GM21526 (cell line): ENCODE results near the gene APOOL.
"Not testable (repeated sequence)": the region's sequence is repeated elsewhere in the genome, so short reads cannot be mapped to it uniquely, and the experiment has no call there.

Experiments
- ATAC-seq: cut with Tn5 transposase; IDR thresholded peaks from one replicate; pipeline ENCODE4 v1.9.1; 2021; ENCODE audit warnings: moderate library complexity; ENCODE audit not compliant: unreplicated experiment, low FRiP score

APOOL gene

DNA sequence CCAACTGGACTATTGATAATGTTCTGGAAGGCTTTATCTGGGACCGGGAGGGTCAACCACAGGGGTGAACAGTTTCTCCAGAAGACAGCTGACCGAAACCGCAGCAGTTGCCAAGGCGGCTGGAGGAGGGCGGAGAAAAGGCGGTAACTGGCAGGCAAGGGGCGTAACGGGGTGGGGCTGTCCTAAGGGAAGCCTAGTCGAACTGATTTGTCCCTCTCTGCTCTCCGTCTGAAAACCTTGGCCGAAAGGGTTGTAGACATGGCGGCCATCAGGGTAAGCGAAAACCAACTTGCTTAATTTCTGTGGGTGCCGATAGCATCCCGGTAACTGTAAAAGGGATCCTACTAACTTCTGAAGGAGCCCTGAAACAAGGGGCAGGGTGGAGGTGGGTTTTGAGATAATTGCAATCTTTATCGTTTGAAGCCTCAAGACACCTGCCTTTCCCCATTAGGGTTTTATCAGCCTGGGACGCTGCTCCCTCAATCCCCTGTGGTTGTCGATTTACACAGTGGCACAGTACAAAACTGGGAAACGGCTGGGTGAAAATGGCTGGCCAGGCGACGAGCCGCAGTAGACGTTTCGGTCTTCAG lies at the start of gene APOOL:
Gene APOOL, plus strand, starts transcription at position 223 of the 590 bp plus-strand sequence. Its CDS starts 36 bp downstream, at position 259.
- ATAC-seq: peak; percentile 97

GRCh38 chrX:84956304-84956703 lies 47.4 kb upstream of the APOOL start:
- ATAC-seq: no peak

DNA sequence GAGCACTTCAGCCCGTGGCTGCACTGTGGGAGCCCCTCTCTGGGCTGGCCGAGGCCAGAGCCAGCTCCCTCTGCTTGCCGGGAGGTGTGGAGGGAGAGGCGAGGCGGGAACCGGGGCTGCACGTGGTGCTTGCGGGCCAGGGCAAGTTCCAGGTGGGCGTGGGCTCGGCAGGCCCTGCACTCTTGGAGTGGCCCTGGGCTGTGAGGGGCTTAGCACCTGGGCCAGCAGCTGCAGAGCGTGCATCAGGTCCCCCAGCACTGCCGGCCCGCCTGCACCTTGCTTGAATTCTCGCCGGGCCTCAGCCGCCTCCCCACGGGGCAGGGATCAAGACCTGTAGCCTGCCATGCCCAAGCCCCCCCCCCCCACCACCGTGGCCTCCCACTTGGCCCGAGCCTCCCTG lies 28.9 kb upstream of the APOOL start:
- no peak for ATAC-seq

DNA sequence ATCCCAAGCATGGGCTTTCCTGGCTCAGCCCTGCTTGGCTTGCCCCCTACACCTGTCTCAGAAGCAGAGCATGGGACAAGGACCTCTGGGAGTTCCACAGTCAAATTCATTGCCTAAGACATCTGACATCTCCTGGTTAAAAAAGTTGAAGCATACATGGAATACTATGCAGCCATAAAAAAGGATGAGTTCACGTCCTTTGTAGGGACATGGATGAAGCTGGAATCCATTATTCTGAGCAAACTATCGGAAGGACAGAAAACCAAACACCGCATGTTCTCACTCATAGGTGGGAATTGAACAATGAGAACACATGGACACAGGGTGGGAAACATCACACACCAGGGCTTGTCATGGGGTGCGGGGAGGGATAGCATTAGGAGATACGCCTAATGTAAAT lies 11.9 kb upstream of the APOOL start:
- ATAC-seq: not testable (repeated sequence)

- ATAC-seq: no peak
Observed at GRCh38 chrX:84993150-84993549, 10.5 kb upstream of the APOOL start.

GRCh38 chrX:85001344-85001743 lies 2.3 kb upstream of the APOOL start:
- ATAC-seq: no peak

- peak; percentile 12 for ATAC-seq
Observed at GRCh38 chrX:85004255-85004654, 578 bp downstream of the APOOL start.

- no peak for ATAC-seq
Observed at GRCh38 chrX:85012098-85012497, 8.4 kb downstream of the APOOL start.

- ATAC-seq: not testable (repeated sequence)
Observed at GRCh38 chrX:85015351-85015750, 11.7 kb downstream of the APOOL start.

DNA sequence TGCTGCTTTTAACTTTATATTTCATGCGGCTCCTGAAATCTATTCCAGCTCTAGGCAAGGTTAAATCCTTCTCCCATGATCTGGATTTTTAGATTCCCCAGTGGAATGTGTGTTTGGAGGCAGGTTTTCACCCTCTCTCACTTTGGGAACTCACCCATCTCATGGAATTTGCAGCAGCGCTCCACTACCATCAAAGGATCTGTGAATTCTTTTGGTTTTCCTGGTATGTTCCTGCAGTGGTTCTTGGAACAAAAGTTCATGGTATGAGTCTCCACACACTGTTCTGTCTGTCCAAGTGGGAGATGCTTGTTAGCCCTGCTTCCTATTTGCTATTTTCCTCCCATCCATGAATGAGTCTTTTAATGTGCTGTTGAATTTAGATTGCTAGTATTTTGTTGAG lies 14.0 kb downstream of the APOOL start:
- ATAC-seq: no peak

DNA sequence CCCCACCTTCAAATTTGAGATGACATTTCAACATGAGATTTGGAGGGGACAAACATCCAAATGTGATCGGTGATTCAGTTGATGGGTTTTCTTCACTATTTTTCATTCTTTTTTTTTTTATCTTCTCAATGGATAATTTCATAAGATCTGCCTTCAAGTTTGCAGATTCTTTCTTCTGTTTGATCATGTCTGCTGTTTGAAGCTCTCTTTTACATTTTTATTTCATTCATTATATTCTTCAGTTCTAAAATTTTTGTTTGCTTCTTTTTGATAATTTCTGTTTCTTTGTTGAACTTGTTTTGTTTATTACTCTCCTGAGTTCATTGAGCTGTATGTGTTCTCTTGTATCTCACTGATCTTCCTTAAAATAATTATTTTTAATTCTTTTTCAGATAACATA lies 14.8 kb downstream of the APOOL start:
- ATAC-seq: no peak

- no peak for ATAC-seq
Observed at GRCh38 chrX:85020216-85020615, 16.5 kb downstream of the APOOL start.

DNA sequence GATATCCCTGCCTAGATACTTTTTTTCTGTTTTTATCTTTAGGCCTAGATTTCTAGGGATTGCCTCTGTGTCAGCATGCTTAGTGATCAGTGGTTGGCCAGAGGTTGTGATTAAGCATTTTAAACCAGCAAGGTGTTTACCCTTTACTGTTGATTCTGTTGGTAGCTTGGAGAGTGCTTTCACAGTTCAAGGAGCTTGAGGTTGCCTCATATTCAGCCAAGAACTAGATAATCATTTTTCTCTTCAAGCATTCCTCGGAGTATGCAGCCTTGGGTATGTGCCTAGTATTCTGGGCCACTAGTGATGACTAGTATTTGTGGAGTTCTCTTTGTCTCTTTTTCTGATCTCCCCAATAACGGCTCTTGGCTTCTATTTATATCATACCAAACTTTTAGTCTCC lies 20.4 kb downstream of the APOOL start:
- ATAC-seq: no peak

GRCh38 chrX:85024562-85024961 lies 20.9 kb downstream of the APOOL start:
- no peak for ATAC-seq

DNA sequence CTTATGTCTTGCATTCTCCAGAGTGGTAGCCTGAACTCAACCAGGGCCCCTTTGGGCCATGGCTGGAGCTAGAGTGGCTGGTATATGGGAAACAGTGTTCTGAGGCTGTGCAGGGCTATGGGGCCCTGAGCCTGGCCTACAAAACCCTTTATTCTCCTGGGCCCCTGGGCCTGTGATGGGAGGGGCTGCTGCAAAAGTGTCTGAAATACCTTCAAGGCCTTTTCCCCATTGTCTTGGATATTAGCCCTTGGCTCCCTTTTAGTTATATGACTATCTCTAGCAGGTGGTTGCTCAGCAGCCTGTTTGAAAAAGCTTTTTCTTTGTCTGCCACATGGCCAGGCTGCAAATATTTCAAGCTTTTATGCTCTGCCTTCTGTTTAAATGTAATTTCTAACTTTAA lies 22.5 kb downstream of the APOOL start:
- no peak for ATAC-seq

- ATAC-seq: no peak
Observed at GRCh38 chrX:85029043-85029442, 25.4 kb downstream of the APOOL start.

- no peak for ATAC-seq
Observed at GRCh38 chrX:85031505-85031904, 27.8 kb downstream of the APOOL start.

GRCh38 chrX:85037114-85037513 lies 33.4 kb downstream of the APOOL start:
- ATAC-seq: no peak

DNA sequence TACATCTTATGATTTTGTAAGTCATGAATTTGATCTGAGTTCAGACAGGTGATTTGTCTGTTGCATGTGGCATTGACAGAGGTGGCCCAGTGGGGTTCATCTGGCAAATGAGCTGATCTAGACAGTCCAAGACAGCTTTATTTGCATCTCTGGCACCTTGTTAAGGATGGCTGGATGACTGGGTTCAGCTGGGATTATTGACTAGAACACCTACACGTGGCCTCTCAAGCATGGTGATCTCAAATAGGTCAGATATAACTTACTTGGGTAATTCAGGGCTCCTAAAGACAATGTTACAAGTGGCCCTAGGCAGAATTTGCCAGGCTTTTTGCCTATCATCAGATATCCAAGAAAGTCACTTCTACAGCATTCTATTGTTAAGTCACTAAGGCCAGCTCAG lies 48.0 kb downstream of the APOOL start:
- ATAC-seq: no peak

DNA sequence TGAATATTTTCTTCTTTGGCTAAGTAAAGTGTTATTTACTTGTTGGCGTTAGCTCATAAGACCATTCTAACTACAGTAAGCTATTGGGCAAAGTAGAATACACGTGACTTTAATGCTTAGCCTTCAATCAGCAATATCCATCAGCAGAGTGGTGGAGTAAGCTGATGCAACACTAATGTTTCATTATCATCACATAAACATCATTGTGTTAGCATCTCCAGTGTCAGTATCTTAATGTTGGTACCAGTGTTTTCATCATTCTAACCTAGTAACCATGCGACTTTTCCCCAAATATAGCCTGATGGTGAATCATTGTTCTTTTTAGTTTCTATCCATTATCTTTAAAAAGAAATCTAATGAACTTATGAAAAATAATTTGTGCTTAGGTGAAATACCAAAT lies 48.5 kb downstream of the APOOL start:
- no peak for ATAC-seq

- no peak for ATAC-seq
Observed at GRCh38 chrX:85052636-85053343, 49.1 kb downstream of the APOOL start.

DNA sequence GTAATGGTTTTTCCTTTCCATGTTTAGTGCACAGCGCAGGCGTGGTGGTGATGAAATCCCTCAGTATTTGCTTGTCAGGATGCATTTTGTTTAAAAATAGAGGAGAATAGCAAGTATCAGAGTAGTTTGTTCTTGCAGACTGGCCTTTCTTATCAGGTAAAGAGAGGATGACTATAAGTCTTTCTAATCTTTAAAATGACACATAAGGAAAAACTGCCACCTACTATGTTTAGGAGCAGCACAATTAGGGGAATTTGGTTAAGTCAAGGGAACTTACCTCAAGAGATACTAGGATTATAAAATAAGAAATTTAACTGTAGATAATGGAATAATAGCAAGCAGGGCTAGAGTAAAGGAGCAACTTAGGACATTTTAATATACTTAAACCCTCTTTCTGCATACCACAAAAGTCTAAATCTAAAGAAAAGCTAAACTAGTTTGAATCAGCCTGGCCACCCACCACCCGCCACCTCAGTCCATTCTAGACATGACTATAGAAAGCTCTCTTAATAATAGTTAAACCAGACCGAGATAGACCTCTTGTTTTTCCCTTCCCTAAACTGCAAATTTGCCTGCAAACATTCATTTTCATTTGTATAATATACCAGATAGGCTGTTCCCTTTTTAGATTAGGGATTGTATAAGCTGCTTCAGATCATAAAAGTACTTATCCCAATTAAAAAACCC lies 62.0 kb downstream of the APOOL start:
- no peak for ATAC-seq
